22Rv1 (cell line): Measurements from ENCODE around the gene MATR3.
"Not testable (repeated sequence)": the region's sequence is repeated elsewhere in the genome, so short reads cannot be mapped to it uniquely, and the experiment has no call there.

Experiments used
- H3K27ac ChIP-seq: fragments of 450-650 bp; 2 replicates; pipeline ENCODE4 v1.5.1; 2017
- CTCF ChIP-seq: fragments of 450-650 bp; IDR thresholded peaks from 2 replicates; pipeline ENCODE4 v1.5.1; 2017; ENCODE audit warnings: mild to moderate bottlenecking
- ZFX ChIP-seq: fragments of 450-650 bp; IDR thresholded peaks from 2 replicates; pipeline ENCODE4 v1.6.1; 2017; ENCODE audit warnings: antibody characterized with exemption, borderline replicate concordance

The MATR3 gene

GRCh38 chr5:139342423-139342723 is 48.8 kb downstream of the MATR3 start:
- no peak for TF ChIP-seq ZFX
- no peak for TF ChIP-seq CTCF
- peak overlapping the region; percentile 90 for H3K27ac ChIP-seq

GRCh38 chr5:139343476-139343875 is 49.9 kb downstream of the MATR3 start:
- H3K27ac ChIP-seq = no peak overlapping the region
- TF ChIP-seq ZFX (no peak), CTCF (no peak)

GRCh38 chr5:139344177-139344576 is 50.6 kb downstream of the MATR3 start:
- no peak overlapping the region for H3K27ac ChIP-seq
- TF ChIP-seq CTCF (no peak), ZFX (no peak)

- H3K27ac ChIP-seq = not testable (repeated sequence)
Observed at GRCh38 chr5:139345442-139345841, 51.9 kb downstream of the MATR3 start.

- H3K27ac ChIP-seq = not testable (repeated sequence)
Observed at GRCh38 chr5:139347863-139348262, 54.3 kb downstream of the MATR3 start.

GRCh38 chr5:139354186-139354585 is 60.6 kb downstream of the MATR3 start:
- no peak for TF ChIP-seq CTCF
- TF ChIP-seq ZFX = no peak
- H3K27ac ChIP-seq = no peak overlapping the region

GRCh38 chr5:139355900-139356299 is 62.4 kb downstream of the MATR3 start:
- not testable (repeated sequence) for H3K27ac ChIP-seq

GRCh38 chr5:139358064-139358463 is 64.5 kb downstream of the MATR3 start:
- no peak overlapping the region for H3K27ac ChIP-seq
- TF ChIP-seq ZFX (no peak), CTCF (no peak)

GRCh38 chr5:139360384-139360783 is 66.8 kb downstream of the MATR3 start:
- no peak for TF ChIP-seq ZFX
- no peak overlapping the region for H3K27ac ChIP-seq

GRCh38 chr5:139361835-139362429 is 68.4 kb downstream of the MATR3 start:
- no peak overlapping the region for H3K27ac ChIP-seq
- TF ChIP-seq CTCF (no peak), ZFX (no peak)
